ENCODE measurements around the gene FMNL3.

DNA sequence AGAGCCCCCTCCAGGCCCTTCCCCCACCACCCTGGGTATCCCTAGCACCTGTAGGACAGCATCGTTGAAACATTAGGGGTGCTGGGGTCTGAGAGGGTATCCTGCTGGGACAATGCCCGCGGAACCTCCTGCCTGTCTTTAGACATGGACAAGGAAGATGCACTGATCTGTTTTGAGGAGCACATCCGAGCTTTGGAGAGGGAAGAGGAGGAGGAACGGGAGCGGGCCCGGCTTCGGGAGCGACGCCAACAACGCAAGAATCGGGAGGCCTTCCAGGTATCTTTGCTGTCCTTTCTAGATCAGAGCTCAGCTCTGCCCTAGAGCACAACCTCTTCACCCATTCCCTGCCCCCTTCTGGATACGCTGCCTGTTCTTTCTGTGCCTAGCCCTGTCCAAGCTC is 70.6 kb downstream of the FMNL3 start:
- TF ChIP-seq CTCF (IDR thresholded peaks at IDR 0.05) = no peak
- TF ChIP-seq POLR2A (IDR thresholded peaks at IDR 0.05) = no peak
- TF ChIP-seq POLR2AphosphoS5 (IDR thresholded peaks at IDR 0.05) = no peak
- no peak for TF ChIP-seq EP300 (IDR thresholded peaks at IDR 0.05)
